Karpas-422 (cell line): ENCODE measurements around the gene LMBRD2. TPM values are rescaled to one million over a fixed set of nuclear protein-coding genes. Genes with fewer than 3 reads are reported as not detected.
A peak's percentile ranks its signal among the peaks of the same experiment; 100 is the strongest.

Experiments
- DNase-seq: peaks from one replicate; pipeline ENCODE4 v3.0.0-alpha.2; 2015
- H2AFZ ChIP-seq: fragments of 200-600 bp; sonication (generic); 2 replicates; pipeline ENCODE4 v1.6.1; 2014; ENCODE audit warnings: antibody characterized with exemption, low read length, mixed read lengths
- H3K27ac ChIP-seq: fragments of 200-600 bp; sonication (generic); 2 replicates; pipeline ENCODE4 v1.5.1; 2014; ENCODE audit warnings: mild to moderate bottlenecking, low read length, moderate library complexity
- H3K27me3 ChIP-seq: fragments of 200-600 bp; sonication (generic); 2 replicates; pipeline ENCODE4 v1.6.1; 2014; ENCODE audit warnings: low read length, mixed read lengths
- H3K36me3 ChIP-seq: fragments of 200-600 bp; sonication (generic); 2 replicates; pipeline ENCODE4 v1.6.1; 2014; ENCODE audit warnings: low read length, mixed read lengths; ENCODE audit not compliant: insufficient read depth
- H3K4me1 ChIP-seq: fragments of 200-600 bp; sonication (generic); 2 replicates; pipeline ENCODE4 v1.6.1; 2014; ENCODE audit warnings: mild to moderate bottlenecking, low read length, mixed read lengths
- H3K4me2 ChIP-seq: fragments of 200-600 bp; sonication (generic); 2 replicates; pipeline ENCODE4 v1.6.1; 2014; ENCODE audit warnings: low read length, low read depth, mild to moderate bottlenecking; ENCODE audit not compliant: poor library complexity, severe bottlenecking
- H3K4me3 ChIP-seq: fragments of 200-600 bp; sonication (generic); 2 replicates; pipeline ENCODE4 v1.5.1; 2014; ENCODE audit warnings: mild to moderate bottlenecking, antibody characterized with exemption, low read length, mixed read lengths
- H3K79me2 ChIP-seq: fragments of 200-600 bp; sonication (generic); 2 replicates; pipeline ENCODE4 v1.6.1; 2014; ENCODE audit warnings: mild to moderate bottlenecking, low read length, mixed read lengths
- H3K9ac ChIP-seq: fragments of 200-600 bp; sonication (generic); 2 replicates; pipeline ENCODE4 v1.6.0; 2014; ENCODE audit warnings: low read length
- H3K9me2 ChIP-seq: fragments of 200-600 bp; sonication (generic), shearing (Covaris generic); replicated peaks from 2 replicates; pipeline ENCODE4 v1.6.0; 2014; ENCODE audit warnings: mild to moderate bottlenecking, low read length, moderate library complexity; ENCODE audit not compliant: insufficient read depth
- H3K9me3 ChIP-seq: fragments of 300-700, 200-600 bp; sonication (generic); 2 replicates; pipeline ENCODE4 v1.6.1; 2014; ENCODE audit warnings: low read length, mixed read lengths
- H4K20me1 ChIP-seq: fragments of 200-600 bp; sonication (generic); 2 replicates; pipeline ENCODE4 v1.6.1; 2014; ENCODE audit warnings: mild to moderate bottlenecking, antibody characterized with exemption, low read length, low read depth; ENCODE audit not compliant: insufficient read depth
- total RNA-seq: library from RNA; depleted of rRNA; stranded (reverse); fragments of >200 nt; shearing (Covaris generic); gene quantifications from 2 replicates; pipeline ENCODE4 v1.2.3, GENCODE V29; 2014; ENCODE audit warnings: low replicate concordance

LMBRD2 gene
- total RNA-seq, 1 experiment from 2014 or later = 27.8 TPM

- Histone ChIP-seq H3K4me3 (no peak overlapping the region), H3K27me3 (no peaks in the 10 kb centered on the region), H2AFZ (no peak overlapping the region), H3K9me3 (peaks cover 8% of the 10 kb centered on the region), H3K36me3 (peaks cover 38% of the 10 kb centered on the region), H3K79me2 (peaks cover 19% of the 10 kb centered on the region), H3K9ac (no peak overlapping the region), H3K9me2 (no peaks in the 10 kb centered on the region), H3K27ac (no peak overlapping the region), H3K4me1 (no peaks in the 10 kb centered on the region), H3K4me2 (no peak overlapping the region), H4K20me1 (no peaks in the 10 kb centered on the region)
- DNase-seq = no peak
Observed at GRCh38 chr5:36125868-36126267, 25.8 kb downstream of the LMBRD2 start.

DNA sequence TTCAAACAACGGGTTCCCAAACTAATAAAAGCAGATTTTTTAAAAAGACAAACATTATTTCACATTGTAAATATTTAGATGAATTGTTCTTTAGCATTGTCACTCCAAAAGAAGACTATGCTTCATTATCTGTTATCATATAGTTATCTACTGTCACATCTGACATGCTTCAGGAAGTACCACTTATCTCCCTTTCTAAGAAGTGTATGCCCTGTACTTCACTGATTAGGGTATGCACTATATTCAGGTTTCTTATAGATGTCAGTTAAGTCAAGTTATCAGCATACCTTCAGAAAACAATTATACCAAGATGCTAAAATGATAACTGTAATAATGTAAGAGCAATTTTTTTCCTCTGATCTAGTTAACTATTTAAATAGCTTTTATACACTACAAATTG, 40.4 kb downstream of the LMBRD2 start:
- Histone ChIP-seq H4K20me1 (no peaks in the 10 kb centered on the region), H3K36me3 (peaks cover 29% of the 10 kb centered on the region), H3K4me2 (no peak overlapping the region), H3K27ac (no peak overlapping the region), H3K9me2 (no peaks in the 10 kb centered on the region), H3K9ac (no peak overlapping the region), H3K4me3 (no peak overlapping the region), H3K79me2 (no peaks in the 10 kb centered on the region), H2AFZ (no peak overlapping the region), H3K9me3 (no peaks in the 10 kb centered on the region), H3K4me1 (no peaks in the 10 kb centered on the region), H3K27me3 (no peaks in the 10 kb centered on the region)
- no peak for DNase-seq

DNA sequence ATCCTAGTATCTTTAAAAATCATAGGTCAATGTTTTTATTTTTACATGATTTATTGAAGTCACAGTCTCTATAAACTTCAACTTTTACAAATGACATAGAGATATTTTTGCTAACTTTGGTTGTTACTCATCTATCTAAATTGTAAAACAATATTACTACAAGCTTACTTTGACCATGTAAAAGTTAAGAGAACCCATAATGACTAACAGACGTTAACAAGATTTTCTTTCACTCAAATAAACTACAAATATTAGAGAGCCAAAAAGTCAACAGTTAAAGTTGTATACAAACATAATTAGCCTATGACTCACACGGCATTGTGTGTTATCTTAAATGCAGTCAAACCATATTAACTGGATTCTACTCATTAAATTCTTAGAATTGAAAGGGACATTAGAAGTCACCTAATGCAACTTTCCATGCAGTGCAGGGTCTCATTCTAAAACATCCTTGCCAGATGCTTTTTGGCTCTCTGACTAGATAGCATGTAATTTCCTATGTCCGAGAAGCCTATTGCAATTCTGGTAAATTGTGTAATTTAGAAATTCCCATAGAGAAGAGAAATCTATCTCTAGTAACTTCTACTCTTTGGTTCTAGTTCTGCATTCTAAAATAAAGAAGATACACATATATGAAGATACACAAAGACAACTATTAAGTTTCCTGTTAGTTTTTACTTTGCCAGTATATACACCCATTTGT, 42.8 kb downstream of the LMBRD2 start:
- DNase-seq = no peak
- H4K20me1 ChIP-seq = no peaks in the 10 kb centered on the region
- H3K4me2 ChIP-seq = no peak overlapping the region
- no peak overlapping the region for H3K27ac ChIP-seq
- H3K9me2 ChIP-seq = no peaks in the 10 kb centered on the region
- H3K9me3 ChIP-seq = no peaks in the 10 kb centered on the region
- no peak overlapping the region for H2AFZ ChIP-seq
- no peaks in the 10 kb centered on the region for H3K27me3 ChIP-seq
- H3K4me3 ChIP-seq = no peak overlapping the region
- H3K9ac ChIP-seq = no peak overlapping the region
- no peaks in the 10 kb centered on the region for H3K4me1 ChIP-seq
- H3K79me2 ChIP-seq = no peaks in the 10 kb centered on the region
- H3K36me3 ChIP-seq = peaks cover 23% of the 10 kb centered on the region

- H3K4me2 ChIP-seq = no peak overlapping the region
- H4K20me1 ChIP-seq = no peaks in the 10 kb centered on the region
- no peak for DNase-seq
- no peaks in the 10 kb centered on the region for H3K9me3 ChIP-seq
- no peaks in the 10 kb centered on the region for H3K9me2 ChIP-seq
- H3K4me1 ChIP-seq = no peaks in the 10 kb centered on the region
- H3K36me3 ChIP-seq = peaks cover 23% of the 10 kb centered on the region
- no peak overlapping the region for H3K27ac ChIP-seq
- H3K79me2 ChIP-seq = no peaks in the 10 kb centered on the region
- H2AFZ ChIP-seq = no peak overlapping the region
- no peak overlapping the region for H3K4me3 ChIP-seq
- no peaks in the 10 kb centered on the region for H3K27me3 ChIP-seq
- no peak overlapping the region for H3K9ac ChIP-seq
Observed at GRCh38 chr5:36105819-36106218, 45.9 kb downstream of the LMBRD2 start.

GRCh38 chr5:36099748-36100147, 51.9 kb downstream of the LMBRD2 start:
- H3K9me3 ChIP-seq = no peaks in the 10 kb centered on the region
- no peak overlapping the region for H3K9ac ChIP-seq
- H3K27ac ChIP-seq = no peak overlapping the region
- H3K36me3 ChIP-seq = no peaks in the 10 kb centered on the region; the same call in 1 of the 2 replicates
- no peak overlapping the region for H2AFZ ChIP-seq
- no peak overlapping the region for H3K4me3 ChIP-seq
- H3K9me2 ChIP-seq = no peaks in the 10 kb centered on the region
- no peaks in the 10 kb centered on the region for H3K4me1 ChIP-seq
- H3K79me2 ChIP-seq = no peaks in the 10 kb centered on the region
- no peak for DNase-seq
- no peaks in the 10 kb centered on the region for H3K27me3 ChIP-seq
- H3K4me2 ChIP-seq = no peak overlapping the region
- H4K20me1 ChIP-seq = no peaks in the 10 kb centered on the region

GRCh38 chr5:36096486-36096885, 55.2 kb downstream of the LMBRD2 start:
- Histone ChIP-seq H3K4me2 (no peak overlapping the region), H3K9me3 (no peaks in the 10 kb centered on the region), H3K4me3 (no peak overlapping the region), H3K9me2 (no peaks in the 10 kb centered on the region), H3K27me3 (no peaks in the 10 kb centered on the region), H3K79me2 (no peaks in the 10 kb centered on the region), H3K36me3 (no peaks in the 10 kb centered on the region), H4K20me1 (no peaks in the 10 kb centered on the region), H3K4me1 (no peaks in the 10 kb centered on the region), H3K27ac (no peak overlapping the region), H2AFZ (no peak overlapping the region), H3K9ac (no peak overlapping the region)
- DNase-seq = no peak

DNA sequence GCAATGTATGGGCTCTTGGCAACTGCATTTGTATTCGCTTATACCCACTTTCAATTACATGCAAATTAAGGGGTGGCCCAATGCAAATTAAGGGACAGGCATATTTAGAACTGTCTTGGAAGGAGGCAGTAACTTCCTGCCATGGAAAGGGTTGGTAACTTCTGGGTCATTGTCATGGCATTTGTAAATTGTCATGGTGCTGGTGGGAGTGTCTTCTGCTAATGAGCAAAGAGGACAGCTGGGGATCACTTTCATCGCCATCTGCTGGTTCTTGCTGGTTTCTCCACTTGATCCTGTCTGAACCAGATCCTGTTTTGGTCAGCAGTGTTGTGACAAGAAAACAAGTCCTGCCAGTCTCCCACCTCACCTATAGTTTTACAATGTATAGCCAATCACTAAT, 61.7 kb downstream of the LMBRD2 start:
- Histone ChIP-seq H3K9ac (no peak overlapping the region), H3K9me3 (no peaks in the 10 kb centered on the region), H3K4me3 (no peak overlapping the region), H3K4me2 (no peak overlapping the region), H3K79me2 (no peaks in the 10 kb centered on the region), H2AFZ (no peak overlapping the region), H3K36me3 (no peaks in the 10 kb centered on the region), H3K27ac (no peak overlapping the region), H3K9me2 (no peaks in the 10 kb centered on the region), H3K27me3 (no peaks in the 10 kb centered on the region), H4K20me1 (no peaks in the 10 kb centered on the region), H3K4me1 (no peaks in the 10 kb centered on the region)
- DNase-seq = peak; percentile 68

GRCh38 chr5:36079200-36079781, 72.4 kb downstream of the LMBRD2 start:
- H3K79me2 ChIP-seq = no peaks in the 10 kb centered on the region
- peak; percentile 81 for DNase-seq
- no peak overlapping the region for H3K4me3 ChIP-seq
- no peak overlapping the region for H3K27ac ChIP-seq
- no peaks in the 10 kb centered on the region for H3K36me3 ChIP-seq
- no peak overlapping the region for H3K9ac ChIP-seq
- no peaks in the 10 kb centered on the region for H4K20me1 ChIP-seq
- no peak overlapping the region for H2AFZ ChIP-seq
- no peaks in the 10 kb centered on the region for H3K9me3 ChIP-seq
- H3K27me3 ChIP-seq = no peaks in the 10 kb centered on the region
- no peaks in the 10 kb centered on the region for H3K9me2 ChIP-seq
- no peak overlapping the region for H3K4me2 ChIP-seq
- H3K4me1 ChIP-seq = no peaks in the 10 kb centered on the region
